Type B pancreatic cell (in vitro differentiated cells): ENCODE results near the gene PDE1C. TPM values are rescaled to one million over a fixed set of nuclear protein-coding genes. Genes with fewer than 3 reads are reported as not detected.

Experiments
- DNase-seq: peaks from one replicate; pipeline ENCODE4 v3.0.0; 2021; ENCODE audit warnings: mixed read lengths; ENCODE audit not compliant: unreplicated experiment; ENCODE audit errors: extremely low spot score
- H3K27ac Mint-ChIP-seq: 2 replicates; pipeline ENCODE4 v1.8.0; 2021; ENCODE audit warnings: mild to moderate bottlenecking, mixed read lengths
- H3K27me3 Mint-ChIP-seq: 2 replicates; pipeline ENCODE4 v1.8.0; 2021; ENCODE audit warnings: mixed read lengths
- H3K36me3 Mint-ChIP-seq: 2 replicates; pipeline ENCODE4 v1.8.0; 2021; ENCODE audit warnings: mixed read lengths
- H3K4me1 Mint-ChIP-seq: one replicate; pipeline ENCODE4 v1.8.0; 2021; ENCODE audit warnings: mixed read lengths; ENCODE audit not compliant: unreplicated experiment
- H3K4me3 Mint-ChIP-seq: 2 replicates; pipeline ENCODE4 v1.8.0; 2021; ENCODE audit warnings: mild to moderate bottlenecking, mixed read lengths
- H3K9me3 Mint-ChIP-seq: 2 replicates; pipeline ENCODE4 v1.8.0; 2021; ENCODE audit warnings: mixed read lengths
- CTCF ChIP-seq: fragments of 200-600 bp; sonication (generic); conservative IDR thresholded peaks from 2 replicates; pipeline ENCODE4 v1.5.0; 2021; ENCODE audit warnings: antibody characterized with exemption, mild to moderate bottlenecking
- total RNA-seq: library from RNA; stranded (reverse); gene quantifications from 2 replicates; pipeline ENCODE4 v1.2.1, GENCODE V29; 2021; ENCODE audit warnings: low replicate concordance

Gene PDE1C
- total RNA-seq, 1 donor from 2014 or later, result 8.5 TPM

DNA sequence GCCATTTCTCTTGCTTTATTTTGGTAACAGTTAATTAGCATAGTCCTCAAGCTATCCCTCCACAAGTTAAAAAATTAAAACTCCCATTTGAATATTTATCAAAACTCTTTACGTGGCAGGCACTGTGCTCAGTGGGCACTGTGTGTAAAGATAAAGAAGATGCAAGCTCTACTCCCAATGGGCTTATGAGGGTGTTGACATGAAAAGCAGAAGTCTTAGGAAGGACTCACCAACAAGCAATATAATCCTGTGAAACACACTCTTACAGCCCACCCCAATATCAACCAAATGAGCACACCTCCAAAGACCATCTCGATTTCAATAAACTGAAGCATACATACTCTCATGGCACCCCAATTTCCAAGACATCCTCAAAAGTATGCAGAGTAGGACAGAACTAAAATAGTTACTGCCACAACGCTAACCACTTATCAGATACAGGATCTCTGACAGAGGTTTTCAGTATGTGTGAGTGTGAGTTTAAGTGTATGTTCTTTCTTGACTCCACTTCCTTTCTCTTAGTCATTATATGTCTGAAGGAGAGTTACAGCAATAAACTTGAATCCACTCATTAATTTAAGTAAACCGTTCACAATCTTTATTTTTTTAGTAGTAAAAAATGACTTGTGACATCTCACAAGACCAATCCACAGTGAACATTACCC lies 120.0 kb downstream of the PDE1C start:
- peaks cover 12% of the 10 kb centered on the region for H3K9me3 Mint-ChIP-seq
- TF ChIP-seq CTCF, result no peak
- H3K27me3 Mint-ChIP-seq, result peaks cover 6% of the 10 kb centered on the region
- DNase-seq, result no peak
- no peaks in the 10 kb centered on the region for H3K4me1 Mint-ChIP-seq
- no peak overlapping the region for H3K27ac Mint-ChIP-seq
- no peak overlapping the region for H3K4me3 Mint-ChIP-seq
- H3K36me3 Mint-ChIP-seq, result peaks cover 5% of the 10 kb centered on the region

DNA sequence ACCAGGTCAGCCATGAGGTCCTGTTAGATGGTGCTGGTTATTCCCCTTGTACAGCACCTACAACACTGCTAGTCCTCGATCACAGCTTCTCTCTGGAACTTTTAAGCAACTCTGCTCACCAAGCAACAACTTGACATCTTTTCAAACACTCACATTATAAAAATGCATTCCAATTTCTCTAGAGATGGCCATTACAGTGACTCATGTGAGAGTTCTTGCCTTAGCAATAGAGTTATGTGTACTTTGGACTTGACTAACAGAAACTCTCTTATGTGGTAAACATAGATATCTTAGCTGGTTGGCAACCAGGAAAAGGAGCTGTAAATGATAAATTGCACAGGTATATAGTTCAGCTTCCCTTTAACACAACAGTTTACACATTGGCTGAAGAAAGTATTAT lies 122.2 kb downstream of the PDE1C start:
- DNase-seq, result no peak
- Mint-ChIP-seq H3K27ac (peak overlapping the region; percentile 74), H3K9me3 (peaks cover 18% of the 10 kb centered on the region), H3K4me3 (peak overlapping the region; percentile 23), H3K27me3 (peaks cover 10% of the 10 kb centered on the region), H3K36me3 (peaks cover 9% of the 10 kb centered on the region), H3K4me1 (no peaks in the 10 kb centered on the region)
- TF ChIP-seq CTCF, result no peak

- no peak for TF ChIP-seq CTCF
- H3K9me3 Mint-ChIP-seq, result peaks cover 12% of the 10 kb centered on the region
- no peak overlapping the region for H3K27ac Mint-ChIP-seq
- no peak for DNase-seq
- H3K4me3 Mint-ChIP-seq, result no peak overlapping the region
- H3K36me3 Mint-ChIP-seq, result peaks cover 8% of the 10 kb centered on the region
- H3K4me1 Mint-ChIP-seq, result peaks cover 10% of the 10 kb centered on the region
- H3K27me3 Mint-ChIP-seq, result peaks cover 36% of the 10 kb centered on the region
Observed at GRCh38 chr7:31940167-31940566, 130.0 kb downstream of the PDE1C start.

DNA sequence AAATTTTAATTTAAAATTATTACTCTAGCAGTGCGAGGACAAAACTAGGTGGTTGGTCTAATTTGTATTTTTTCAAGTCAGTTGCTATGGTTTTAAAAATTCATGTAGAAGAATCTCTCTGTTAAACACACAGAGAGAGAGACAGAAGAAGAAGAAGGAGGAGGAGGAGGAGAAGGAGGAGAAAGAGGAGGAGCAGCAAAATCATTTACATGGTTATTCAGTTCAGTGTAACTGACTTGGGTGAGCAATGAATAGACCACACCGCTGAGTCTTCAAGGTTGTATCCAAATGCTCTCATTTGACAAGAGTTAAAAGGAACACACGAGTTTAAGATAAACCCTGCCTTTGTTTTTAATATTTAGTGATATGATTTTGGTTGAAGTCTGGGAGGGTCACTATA lies 131.1 kb downstream of the PDE1C start:
- H3K4me1 Mint-ChIP-seq, result peaks cover 17% of the 10 kb centered on the region
- TF ChIP-seq CTCF, result peak; percentile 3
- peaks cover 36% of the 10 kb centered on the region for H3K27me3 Mint-ChIP-seq
- DNase-seq, result no peak
- H3K4me3 Mint-ChIP-seq, result no peak overlapping the region
- H3K9me3 Mint-ChIP-seq, result peaks cover 10% of the 10 kb centered on the region
- H3K27ac Mint-ChIP-seq, result no peak overlapping the region
- H3K36me3 Mint-ChIP-seq, result peaks cover 7% of the 10 kb centered on the region

DNA sequence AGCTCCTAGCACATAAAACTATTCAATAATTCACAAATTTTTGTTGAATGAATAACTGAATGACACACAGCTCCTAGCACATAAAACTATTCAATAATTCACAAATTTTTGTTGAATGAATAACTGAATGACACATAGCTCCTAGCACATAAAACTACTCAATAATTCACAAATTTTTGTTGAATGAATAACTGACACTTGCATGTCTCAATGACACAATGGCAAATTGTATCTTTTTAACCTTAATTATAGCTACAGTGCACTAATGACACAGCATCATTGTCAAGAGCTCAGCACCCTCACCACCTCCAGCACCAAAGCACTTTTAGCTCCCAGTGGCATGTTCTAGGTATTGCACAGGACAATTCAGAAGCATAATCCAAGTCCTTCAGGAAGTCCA lies 131.6 kb downstream of the PDE1C start:
- H3K9me3 Mint-ChIP-seq, result peaks cover 6% of the 10 kb centered on the region
- H3K27ac Mint-ChIP-seq, result no peak overlapping the region
- H3K27me3 Mint-ChIP-seq, result peaks cover 33% of the 10 kb centered on the region
- peaks cover 4% of the 10 kb centered on the region for H3K36me3 Mint-ChIP-seq
- peaks cover 17% of the 10 kb centered on the region for H3K4me1 Mint-ChIP-seq
- peak; percentile 57 for TF ChIP-seq CTCF
- H3K4me3 Mint-ChIP-seq, result no peak overlapping the region
- DNase-seq, result no peak

DNA sequence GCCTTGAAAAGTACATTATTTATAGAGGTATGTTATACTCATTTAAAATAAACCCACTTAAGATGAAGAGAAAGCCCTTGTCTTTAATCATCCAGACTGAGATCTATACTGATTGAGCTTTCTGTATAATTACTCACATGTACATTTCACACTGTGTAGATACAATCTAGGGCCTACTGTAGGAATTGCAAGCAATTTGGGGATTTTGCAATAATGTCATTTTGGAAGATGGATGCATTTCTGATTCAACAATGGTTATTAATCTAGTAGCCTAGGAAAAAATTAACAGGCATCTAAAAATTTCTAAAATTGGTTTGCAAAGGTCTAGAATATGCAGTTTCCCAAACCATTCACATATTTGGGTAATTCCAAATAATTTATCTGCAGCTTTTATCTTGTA lies 132.2 kb downstream of the PDE1C start:
- Mint-ChIP-seq H3K36me3 (peaks cover 4% of the 10 kb centered on the region), H3K27me3 (peaks cover 33% of the 10 kb centered on the region), H3K9me3 (peaks cover 6% of the 10 kb centered on the region), H3K4me1 (peaks cover 17% of the 10 kb centered on the region), H3K27ac (no peak overlapping the region), H3K4me3 (no peak overlapping the region)
- DNase-seq, result no peak
- TF ChIP-seq CTCF, result no peak
